Astrocyte (in vitro differentiated cells and primary cell): ENCODE measurements around the gene DTNB. TPM values are rescaled to one million over a fixed set of nuclear protein-coding genes. Genes with fewer than 3 reads are reported as not detected.

Experiments
- DNase-seq: peaks from one replicate; pipeline ENCODE4 v3.0.0-alpha.2; 2010; ENCODE audit warnings: low read depth
- FAIRE-seq: peaks from 2 replicates; lab custom pipeline; 2011; peaks lifted over from hg19 to GRCh38; lab: Jason Lieb, UNC
- H2AFZ ChIP-seq: 2 replicates; pipeline ENCODE4 v1.6.0; 2012; ENCODE audit warnings: low read depth, low read length, inconsistent platforms
- H3K27ac ChIP-seq: 2 replicates; pipeline ENCODE4 v1.5.1; 2011; ENCODE audit warnings: low read depth, low read length, inconsistent platforms
- H3K27me3 ChIP-seq: 2 replicates; pipeline ENCODE4 v1.6.0; 2011; ENCODE audit warnings: low read length, inconsistent platforms; ENCODE audit not compliant: insufficient read depth
- H3K36me3 ChIP-seq: 2 replicates; pipeline ENCODE4 v1.5.1; 2011; ENCODE audit warnings: low read length, inconsistent platforms; ENCODE audit not compliant: insufficient read depth
- H3K4me1 ChIP-seq: 2 replicates; pipeline ENCODE4 v1.5.1; 2011; ENCODE audit warnings: low read length, inconsistent platforms; ENCODE audit not compliant: insufficient read depth
- H3K4me2 ChIP-seq: 2 replicates; pipeline ENCODE4 v1.6.0; 2012; ENCODE audit warnings: low read length, inconsistent platforms
- H3K4me3 ChIP-seq: 2 replicates; pipeline ENCODE4 v1.5.1; 2011; ENCODE audit warnings: low read depth, mild to moderate bottlenecking, low read length, inconsistent platforms; ENCODE audit not compliant: insufficient read depth
- H3K79me2 ChIP-seq: 2 replicates; pipeline ENCODE4 v1.6.0; 2012; ENCODE audit warnings: mild to moderate bottlenecking, low read length, inconsistent platforms; ENCODE audit not compliant: insufficient read depth
- H3K9ac ChIP-seq: 2 replicates; pipeline ENCODE4 v1.6.0; 2012; ENCODE audit warnings: mild to moderate bottlenecking, low read length, inconsistent platforms
- H3K9me3 ChIP-seq: 2 replicates; pipeline ENCODE4 v1.5.1; 2012; ENCODE audit warnings: low read depth, mild to moderate bottlenecking, low read length, inconsistent platforms; ENCODE audit not compliant: insufficient read depth
- H4K20me1 ChIP-seq: 2 replicates; pipeline ENCODE4 v1.6.0; 2012; ENCODE audit warnings: low read length, inconsistent platforms; ENCODE audit not compliant: insufficient read depth
- H3K27ac Mint-ChIP-seq: one replicate; pipeline ENCODE4 v1.8.0; 2021; ENCODE audit warnings: mild to moderate bottlenecking, mixed read lengths; ENCODE audit not compliant: unreplicated experiment
- H3K27me3 Mint-ChIP-seq: one replicate; pipeline ENCODE4 v1.8.0; 2021; ENCODE audit warnings: low read depth, mixed read lengths; ENCODE audit not compliant: unreplicated experiment
- H3K36me3 Mint-ChIP-seq: one replicate; pipeline ENCODE4 v1.8.0; 2021; ENCODE audit warnings: low read depth, mixed read lengths; ENCODE audit not compliant: unreplicated experiment
- H3K4me1 Mint-ChIP-seq: one replicate; pipeline ENCODE4 v1.8.0; 2021; ENCODE audit warnings: low read depth, mixed read lengths; ENCODE audit not compliant: unreplicated experiment
- H3K4me3 Mint-ChIP-seq: one replicate; pipeline ENCODE4 v1.8.0; 2021; ENCODE audit warnings: mild to moderate bottlenecking, moderate library complexity, mixed read lengths; ENCODE audit not compliant: unreplicated experiment
- H3K9me3 Mint-ChIP-seq: one replicate; pipeline ENCODE4 v1.8.0; 2021; ENCODE audit warnings: mild to moderate bottlenecking, mixed read lengths; ENCODE audit not compliant: unreplicated experiment
- CTCF ChIP-seq: IDR thresholded peaks from 2 replicates; pipeline ENCODE4 v1.5.1; 2011; ENCODE audit warnings: low read depth, mild to moderate bottlenecking, inconsistent platforms, low read length, moderate library complexity; ENCODE audit not compliant: insufficient read depth
- EZH2 ChIP-seq: IDR thresholded peaks from 2 replicates; pipeline ENCODE4 v1.6.1; 2012; ENCODE audit warnings: mild to moderate bottlenecking, low read length, inconsistent platforms; ENCODE audit not compliant: insufficient read depth
- total RNA-seq: library from RNA; stranded (reverse); gene quantifications from 2 replicates; pipeline ENCODE4 v1.2.1, GENCODE V29; 2021

The DTNB gene
- total RNA-seq, 1 donor from 2014 or later: 5.1 TPM

DNA sequence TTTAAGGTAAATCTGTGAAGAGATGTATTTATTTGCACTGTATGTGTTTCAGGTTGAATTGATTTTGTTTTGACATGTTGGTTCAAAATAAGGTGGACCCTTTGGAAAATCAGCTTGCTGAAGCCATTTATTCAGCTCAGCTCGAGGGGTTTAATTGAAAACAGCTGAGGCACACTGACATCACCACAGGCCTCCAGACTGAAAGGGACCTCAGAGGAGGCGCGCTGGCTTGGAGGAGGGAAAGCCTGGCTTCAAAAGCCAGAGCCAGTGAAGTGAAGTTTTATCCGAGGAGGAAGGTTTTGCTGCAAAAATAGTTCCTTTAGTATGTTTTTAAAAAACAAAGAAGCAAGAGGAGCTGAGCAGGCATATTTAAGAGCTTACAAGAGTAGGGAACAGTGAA is 304.7 kb downstream of the DTNB start:
- Mint-ChIP-seq H3K9me3 (no peaks in the 10 kb centered on the region), H3K36me3 (no peaks in the 10 kb centered on the region), H3K27me3 (peaks cover 43% of the 10 kb centered on the region), H3K27ac (no peak overlapping the region), H3K4me3 (no peak overlapping the region), H3K4me1 (no peaks in the 10 kb centered on the region)
- H3K79me2 ChIP-seq: no peaks in the 10 kb centered on the region
- H2AFZ ChIP-seq: no peak overlapping the region
- no peak overlapping the region for H3K4me3 ChIP-seq
- no peaks in the 10 kb centered on the region for H3K4me1 ChIP-seq
- H3K27ac ChIP-seq: no peak overlapping the region
- H4K20me1 ChIP-seq: no peaks in the 10 kb centered on the region
- no peak overlapping the region for H3K9ac ChIP-seq
- peak; percentile 6 for DNase-seq
- no peak for TF ChIP-seq CTCF
- no peak for TF ChIP-seq EZH2
- FAIRE-seq: no peak
- no peaks in the 10 kb centered on the region for H3K27me3 ChIP-seq
- H3K9me3 ChIP-seq: no peaks in the 10 kb centered on the region
- H3K4me2 ChIP-seq: no peak overlapping the region
- no peaks in the 10 kb centered on the region for H3K36me3 ChIP-seq

GRCh38 chr2:25367296-25367695 is 306.1 kb downstream of the DTNB start:
- H3K9me3 Mint-ChIP-seq: no peaks in the 10 kb centered on the region
- Histone ChIP-seq H3K36me3 (no peaks in the 10 kb centered on the region), H3K9me3 (no peaks in the 10 kb centered on the region), H3K4me3 (no peak overlapping the region), H3K4me2 (no peak overlapping the region), H3K79me2 (no peaks in the 10 kb centered on the region), H3K27me3 (no peaks in the 10 kb centered on the region), H3K27ac (no peak overlapping the region), H3K4me1 (peaks cover under 1% of the 10 kb centered on the region), H2AFZ (no peak overlapping the region), H4K20me1 (no peaks in the 10 kb centered on the region), H3K9ac (no peak overlapping the region)
- FAIRE-seq (no peak), DNase-seq (no peak)
- no peaks in the 10 kb centered on the region for H3K4me1 Mint-ChIP-seq
- TF ChIP-seq EZH2 (no peak), CTCF (no peak)
- no peak overlapping the region for H3K27ac Mint-ChIP-seq
- peaks cover 41% of the 10 kb centered on the region for H3K27me3 Mint-ChIP-seq
- no peaks in the 10 kb centered on the region for H3K36me3 Mint-ChIP-seq
- no peak overlapping the region for H3K4me3 Mint-ChIP-seq

GRCh38 chr2:25366629-25367028 is 306.7 kb downstream of the DTNB start:
- no peak overlapping the region for H3K4me3 Mint-ChIP-seq
- no peaks in the 10 kb centered on the region for H3K4me1 Mint-ChIP-seq
- no peak overlapping the region for H3K9ac ChIP-seq
- peaks cover 4% of the 10 kb centered on the region for H3K4me1 ChIP-seq
- H3K27me3 ChIP-seq: no peaks in the 10 kb centered on the region
- H3K27ac Mint-ChIP-seq: no peak overlapping the region
- no peak overlapping the region for H2AFZ ChIP-seq
- H3K4me2 ChIP-seq: no peak overlapping the region
- H3K79me2 ChIP-seq: no peaks in the 10 kb centered on the region
- no peak overlapping the region for H3K4me3 ChIP-seq
- FAIRE-seq (no peak), DNase-seq (no peak)
- H3K36me3 ChIP-seq: no peaks in the 10 kb centered on the region
- H3K36me3 Mint-ChIP-seq: no peaks in the 10 kb centered on the region
- no peak overlapping the region for H3K27ac ChIP-seq
- TF ChIP-seq EZH2 (no peak), CTCF (no peak)
- H3K9me3 ChIP-seq: no peaks in the 10 kb centered on the region
- H3K27me3 Mint-ChIP-seq: peaks cover 41% of the 10 kb centered on the region
- no peaks in the 10 kb centered on the region for H3K9me3 Mint-ChIP-seq
- no peaks in the 10 kb centered on the region for H4K20me1 ChIP-seq
